GM12878 (cell line): ENCODE data around the gene C3orf70.

Experiments
- RAD21 ChIP-seq: IDR thresholded peaks from 2 replicates; pipeline ENCODE4 v1.6.1; 2011; ENCODE audit warnings: mild to moderate bottlenecking, low read depth, low read length, moderate library complexity; ENCODE audit not compliant: insufficient read depth
- TF ChIP-seq, protein P1 (sequence below): fragments of 450-650 bp; IDR thresholded peaks from 2 replicates; pipeline ENCODE4 v1.6.1; 2017; ENCODE audit warnings: mild to moderate bottlenecking
- TF ChIP-seq, protein P2 (sequence below): IDR thresholded peaks from 2 replicates; pipeline ENCODE4 v1.6.1; 2011; ENCODE audit warnings: borderline replicate concordance, low read depth, mild to moderate bottlenecking, moderate library complexity, mixed read lengths, low read length; ENCODE audit not compliant: insufficient read depth; ENCODE audit errors: extremely low read length

DNA sequence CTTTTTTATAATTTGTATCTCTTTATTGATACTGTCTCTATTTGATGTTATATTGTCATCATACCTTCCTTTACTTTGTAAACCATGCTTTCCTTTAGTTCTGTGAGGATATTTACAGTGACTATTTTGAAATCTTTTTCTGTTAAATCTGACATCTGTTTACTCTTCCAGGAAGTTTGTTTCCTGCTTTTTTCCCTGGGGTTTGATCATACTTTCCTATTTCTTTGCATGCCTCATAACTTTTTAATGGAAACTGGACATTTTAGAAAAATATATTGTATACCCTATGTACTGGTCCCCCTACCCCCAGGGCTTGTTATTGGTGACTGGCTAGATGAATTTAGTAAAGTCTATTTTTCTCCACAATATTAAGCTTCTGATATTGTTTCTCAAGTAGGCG, 115.1 kb downstream of the C3orf70 start:
- TF ChIP-seq RAD21, result no peak
- TF ChIP-seq, protein P1, sequence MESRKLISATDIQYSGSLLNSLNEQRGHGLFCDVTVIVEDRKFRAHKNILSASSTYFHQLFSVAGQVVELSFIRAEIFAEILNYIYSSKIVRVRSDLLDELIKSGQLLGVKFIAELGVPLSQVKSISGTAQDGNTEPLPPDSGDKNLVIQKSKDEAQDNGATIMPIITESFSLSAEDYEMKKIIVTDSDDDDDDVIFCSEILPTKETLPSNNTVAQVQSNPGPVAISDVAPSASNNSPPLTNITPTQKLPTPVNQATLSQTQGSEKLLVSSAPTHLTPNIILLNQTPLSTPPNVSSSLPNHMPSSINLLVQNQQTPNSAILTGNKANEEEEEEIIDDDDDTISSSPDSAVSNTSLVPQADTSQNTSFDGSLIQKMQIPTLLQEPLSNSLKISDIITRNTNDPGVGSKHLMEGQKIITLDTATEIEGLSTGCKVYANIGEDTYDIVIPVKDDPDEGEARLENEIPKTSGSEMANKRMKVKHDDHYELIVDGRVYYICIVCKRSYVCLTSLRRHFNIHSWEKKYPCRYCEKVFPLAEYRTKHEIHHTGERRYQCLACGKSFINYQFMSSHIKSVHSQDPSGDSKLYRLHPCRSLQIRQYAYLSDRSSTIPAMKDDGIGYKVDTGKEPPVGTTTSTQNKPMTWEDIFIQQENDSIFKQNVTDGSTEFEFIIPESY, result no peak
- TF ChIP-seq, protein P2, sequence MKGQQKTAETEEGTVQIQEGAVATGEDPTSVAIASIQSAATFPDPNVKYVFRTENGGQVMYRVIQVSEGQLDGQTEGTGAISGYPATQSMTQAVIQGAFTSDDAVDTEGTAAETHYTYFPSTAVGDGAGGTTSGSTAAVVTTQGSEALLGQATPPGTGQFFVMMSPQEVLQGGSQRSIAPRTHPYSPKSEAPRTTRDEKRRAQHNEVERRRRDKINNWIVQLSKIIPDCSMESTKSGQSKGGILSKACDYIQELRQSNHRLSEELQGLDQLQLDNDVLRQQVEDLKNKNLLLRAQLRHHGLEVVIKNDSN, result no peak
